H1 (cell line): Measurements from ENCODE around the gene DENND1A. TPM values are rescaled to one million over a fixed set of nuclear protein-coding genes. Genes with fewer than 3 reads are reported as not detected.

Source experiments
- CTCF ChIA-PET: fragments of 300-600 bp; sonication (Branson Sonifier 250); formaldehyde crosslinking; loops from one replicate; lab custom pipeline; 2021; ENCODE audit not compliant: partially characterized antibody; lab: Charles Lee
- POLR2A ChIA-PET: fragments of 300-600 bp; sonication (Branson Sonifier 250); formaldehyde crosslinking; loops from one replicate; lab custom pipeline; 2021; ENCODE audit warnings: inconsistent platforms; ENCODE audit not compliant: partially characterized antibody; lab: Charles Lee
- DNase-seq, 2 experiments: peaks; one replicate each; pipeline versions ENCODE4 v3.0.0 to v3.0.0-alpha.2; 2010 to 2022; ENCODE audit warnings: low spot score in 2 of 2, low read depth in 1 of 2, mixed read lengths in 1 of 2
- FAIRE-seq: peaks from 2 replicates; lab custom pipeline; 2011; peaks lifted over from hg19 to GRCh38; lab: Jason Lieb, UNC
- H2AFZ ChIP-seq: 2 replicates; pipeline ENCODE4 v1.8.1; 2012; ENCODE audit warnings: low read length, inconsistent platforms
- H2AK5ac ChIP-seq: 2 replicates; pipeline ENCODE4 v1.6.1; 2013; ENCODE audit warnings: low read depth, low read length
- H2BK120ac ChIP-seq: replicated peaks from 2 replicates; pipeline ENCODE3; 2013; ENCODE audit warnings: low read depth, low read length, inconsistent platforms
- H2BK12ac ChIP-seq: 2 replicates; pipeline ENCODE4 v1.6.1; 2013; ENCODE audit warnings: low read depth, low read length
- H2BK15ac ChIP-seq: 2 replicates; pipeline ENCODE4 v1.6.1; 2013; ENCODE audit warnings: low read length
- H2BK20ac ChIP-seq: 2 replicates; pipeline ENCODE4 v1.6.1; 2013; ENCODE audit warnings: low read length
- H2BK5ac ChIP-seq: 2 replicates; pipeline ENCODE4 v1.6.1; 2013; ENCODE audit warnings: low read depth, low read length
- H3K14ac ChIP-seq: 2 replicates; pipeline ENCODE4 v1.6.1; 2013; ENCODE audit warnings: inconsistent platforms; ENCODE audit not compliant: insufficient read length
- H3K18ac ChIP-seq: 2 replicates; pipeline ENCODE4 v1.6.1; 2013; ENCODE audit warnings: low read length; ENCODE audit errors: extremely low read depth
- H3K23ac ChIP-seq: 2 replicates; pipeline ENCODE4 v1.6.1; 2013; ENCODE audit warnings: inconsistent platforms; ENCODE audit not compliant: insufficient read length
- H3K23me2 ChIP-seq: 2 replicates; pipeline ENCODE4 v1.6.1; 2013; ENCODE audit warnings: low read depth, low read length
- H3K27ac ChIP-seq: 2 replicates; pipeline ENCODE4 v1.6.1; 2011; ENCODE audit warnings: low read depth, low read length, inconsistent platforms
- H3K27me3 ChIP-seq, 4 experiments: replicated peaks in 1 of 4; 1 replicate in 1 of 4; 2 replicates in 3 of 4; pipeline versions ENCODE4 v1.6.1 to v1.8.1; 2011 to 2013; ENCODE audit warnings: low read length in 3 of 4, mild to moderate bottlenecking in 3 of 4, inconsistent platforms in 2 of 4, mixed read lengths in 2 of 4, moderate library complexity in 1 of 4; ENCODE audit not compliant: control insufficient read depth in 3 of 4, insufficient read depth in 3 of 4; ENCODE audit errors: extremely low read depth in 1 of 4
- H3K36me3 ChIP-seq, 4 experiments: 2 replicates each; pipeline versions ENCODE4 v1.6.1 to v1.8.1; 2011 to 2013; ENCODE audit warnings: mild to moderate bottlenecking in 4 of 4, low read length in 3 of 4, moderate library complexity in 2 of 4, control low read depth in 1 of 4, inconsistent platforms in 1 of 4; ENCODE audit not compliant: insufficient read depth in 4 of 4, control insufficient read depth in 2 of 4
- H3K4ac ChIP-seq: replicated peaks from 2 replicates; pipeline ENCODE3; 2013; ENCODE audit warnings: low read length, low read depth, mixed read lengths, inconsistent platforms; ENCODE audit not compliant: insufficient read length
- H3K4me1 ChIP-seq, 4 experiments: replicated peaks in 1 of 4; 1 replicate in 1 of 4; 2 replicates in 3 of 4; pipeline versions ENCODE4 v1.6.1 to v1.8.1; 2011 to 2013; ENCODE audit warnings: low read length in 3 of 4, inconsistent platforms in 2 of 4, mixed read lengths in 1 of 4; ENCODE audit not compliant: insufficient read depth in 4 of 4, control insufficient read depth in 3 of 4
- H3K4me2 ChIP-seq, 2 experiments: 2 replicates each; pipeline versions ENCODE4 v1.6.1 to v1.8.1; 2011 to 2013; ENCODE audit warnings: low read depth in 2 of 2, low read length in 2 of 2, control low read depth in 1 of 2, inconsistent platforms in 1 of 2, mild to moderate bottlenecking in 1 of 2; ENCODE audit not compliant: insufficient read depth in 1 of 2
- H3K4me3 ChIP-seq, 4 experiments: fragments of 200-600, 300-600 bp in 1 of 4; sonication (generic), shearing (Covaris generic), sonication (Bioruptor Twin) in 1 of 4; 2 replicates each; pipeline versions ENCODE4 v1.5.1 to v1.8.1; 2011 to 2016; ENCODE audit warnings: low read length in 4 of 4, low read depth in 3 of 4, control low read depth in 2 of 4, inconsistent platforms in 2 of 4, mild to moderate bottlenecking in 2 of 4, mixed read lengths in 1 of 4, moderate library complexity in 1 of 4; ENCODE audit not compliant: insufficient read depth in 2 of 4; ENCODE audit errors: extremely low read depth in 1 of 4
- H3K56ac ChIP-seq: replicated peaks from 2 replicates; pipeline ENCODE3; 2013; ENCODE audit warnings: low read depth, mild to moderate bottlenecking, mixed read lengths, low read length, inconsistent platforms; ENCODE audit not compliant: insufficient read length
- H3K79me1 ChIP-seq: 2 replicates; pipeline ENCODE4 v1.6.1; 2013; ENCODE audit warnings: low read depth, low read length, control low read depth
- H3K79me2 ChIP-seq, 2 experiments: 2 replicates each; pipeline versions ENCODE4 v1.6.1 to v1.8.1; 2012 to 2013; ENCODE audit warnings: low read length in 2 of 2, mild to moderate bottlenecking in 2 of 2, inconsistent platforms in 1 of 2; ENCODE audit not compliant: insufficient read depth in 2 of 2, control insufficient read depth in 1 of 2
- H3K9ac ChIP-seq, 4 experiments: replicated peaks in 1 of 4; 1 replicate in 1 of 4; 2 replicates in 3 of 4; pipeline versions ENCODE4 v1.6.1 to v1.8.1; 2011 to 2013; ENCODE audit warnings: low read depth in 3 of 4, low read length in 3 of 4, control low read depth in 2 of 4, mild to moderate bottlenecking in 2 of 4, moderate library complexity in 2 of 4, inconsistent platforms in 1 of 4; ENCODE audit errors: extremely low read depth in 1 of 4
- H3K9me3 ChIP-seq, 2 experiments: 2 replicates each; pipeline versions ENCODE4 v1.6.1 to v1.8.1; 2012 to 2013; ENCODE audit warnings: mild to moderate bottlenecking in 2 of 2, moderate library complexity in 2 of 2, control low read depth in 1 of 2, inconsistent platforms in 1 of 2, low read depth in 1 of 2, low read length in 1 of 2, mixed read lengths in 1 of 2; ENCODE audit not compliant: insufficient read depth in 2 of 2
- H4K20me1 ChIP-seq, 2 experiments: replicated peaks in 1 of 2; 2 replicates each; pipeline versions ENCODE3 to v1.8.1; 2011 to 2013; ENCODE audit warnings: inconsistent platforms in 2 of 2, low read length in 2 of 2, mild to moderate bottlenecking in 1 of 2; ENCODE audit not compliant: insufficient read depth in 2 of 2, control insufficient read depth in 1 of 2
- H4K5ac ChIP-seq: 2 replicates; pipeline ENCODE4 v1.6.1; 2013; ENCODE audit warnings: low read length, low read depth, mixed read lengths, inconsistent platforms; ENCODE audit not compliant: insufficient read length
- H4K8ac ChIP-seq: 2 replicates; pipeline ENCODE4 v1.8.0; 2013; ENCODE audit warnings: mild to moderate bottlenecking, moderate library complexity, low read length, inconsistent platforms; ENCODE audit not compliant: insufficient read depth; ENCODE audit errors: extremely low read depth
- H4K91ac ChIP-seq: replicated peaks from 2 replicates; pipeline ENCODE3; 2013; ENCODE audit warnings: low read length, mixed read lengths, inconsistent platforms; ENCODE audit not compliant: insufficient read length
- CBX5 ChIP-seq: fragments of 300-800, 300-1000 bp; sonication (generic); IDR thresholded peaks from 2 replicates; pipeline ENCODE4 v1.7.1; 2016; ENCODE audit warnings: antibody characterized with exemption, low read length, low read depth
- EGR1 ChIP-seq: IDR thresholded peaks from 2 replicates; pipeline ENCODE4 v1.6.1; 2011; ENCODE audit warnings: low read depth, low read length, borderline replicate concordance
- EP300 ChIP-seq, 2 experiments: IDR thresholded peaks; 1 replicate in 1 of 2; 2 replicates in 1 of 2; pipeline ENCODE4 v1.6.1; 2011 to 2012; ENCODE audit warnings: low read depth in 2 of 2, low read length in 2 of 2, mild to moderate bottlenecking in 2 of 2, borderline replicate concordance in 1 of 2, inconsistent platforms in 1 of 2, moderate library complexity in 1 of 2
- JUN ChIP-seq: IDR thresholded peaks from 2 replicates; pipeline ENCODE4 v1.6.1; 2011; ENCODE audit warnings: low read depth, mild to moderate bottlenecking, improper control_type of control experiment, low read length
- POLR2A ChIP-seq, 2 experiments: IDR thresholded peaks; 1 replicate in 1 of 2; 2 replicates in 1 of 2; pipeline ENCODE4 v1.6.1; 2011; ENCODE audit warnings: low read depth in 2 of 2, low read length in 2 of 2, mild to moderate bottlenecking in 2 of 2; ENCODE audit errors: control extremely low read depth in 1 of 2
- SP1 ChIP-seq: IDR thresholded peaks from 2 replicates; pipeline ENCODE4 v1.6.1; 2011; ENCODE audit warnings: low read depth, low read length
- WGBS, 2 experiments: shearing (Covaris generic) in 1 of 2; methylation state at CpG; one replicate each; pipeline versions ENCODE4 v1.1.6 to v1.1.7; 2013 to 2015; ENCODE audit warnings: low lambda C conversion rate in 2 of 2, mixed read lengths in 2 of 2, inconsistent platforms in 1 of 2, low coverage in 1 of 2, missing lambda C conversion rate in 1 of 2; ENCODE audit not compliant: insufficient replicate concordance in 2 of 2, insufficient coverage in 1 of 2, insufficient read length in 1 of 2; ENCODE audit errors: extremely low coverage in 1 of 2, missing lambda C conversion rate in 1 of 2; 5-methylcytosine and 5-hydroxymethylcytosine counted together
- polyA plus RNA-seq, 7 experiments: library from polyadenylated mRNA; depleted of rRNA in 3 of 7; stranded (reverse) in 5 of 7; unstranded in 2 of 7; fragments of >200 nt in 5 of 7; fragments of 200-250 nt in 2 of 7; gene quantifications; 1 replicate in 5 of 7; 2 replicates in 1 of 7; 4 replicates in 1 of 7; pipeline versions ENCODE4 v1.2.1 to v1.2.3, GENCODE V29; 2011 to 2013; ENCODE audit warnings: missing spikeins in 2 of 7, mixed read lengths in 2 of 7
- total RNA-seq: library from RNA; stranded (reverse); fragmentation: NEBNext Ultra II Directional; extraction: Animal tissue kit (Norgen Biotek cat#: 25700); gene quantifications from 2 replicates; pipeline ENCODE4 v1.2.1, GENCODE V29; 2021
- TF ChIP-seq, protein P1 (sequence below): IDR thresholded peaks from 2 replicates; pipeline ENCODE4 v1.6.1; 2012; ENCODE audit warnings: low read length, inconsistent platforms
- TF ChIP-seq, protein P2 (sequence below), 3 experiments: IDR thresholded peaks; 1 replicate in 2 of 3; 2 replicates in 1 of 3; pipeline versions ENCODE4 v1.5.1 to v1.6.1; 2011; ENCODE audit warnings: low read length in 3 of 3, mild to moderate bottlenecking in 3 of 3, inconsistent platforms in 2 of 3, low read depth in 1 of 3, moderate library complexity in 1 of 3; ENCODE audit not compliant: insufficient read depth in 1 of 3; ENCODE audit errors: control extremely low read depth in 1 of 3

Gene DENND1A
- total and polyA plus RNA-seq, 2 of the 8 experiments (the other 6 are each of a cell fraction or from before 2014, with no cell fraction given), result 24.1 to 26.4 TPM

DNA sequence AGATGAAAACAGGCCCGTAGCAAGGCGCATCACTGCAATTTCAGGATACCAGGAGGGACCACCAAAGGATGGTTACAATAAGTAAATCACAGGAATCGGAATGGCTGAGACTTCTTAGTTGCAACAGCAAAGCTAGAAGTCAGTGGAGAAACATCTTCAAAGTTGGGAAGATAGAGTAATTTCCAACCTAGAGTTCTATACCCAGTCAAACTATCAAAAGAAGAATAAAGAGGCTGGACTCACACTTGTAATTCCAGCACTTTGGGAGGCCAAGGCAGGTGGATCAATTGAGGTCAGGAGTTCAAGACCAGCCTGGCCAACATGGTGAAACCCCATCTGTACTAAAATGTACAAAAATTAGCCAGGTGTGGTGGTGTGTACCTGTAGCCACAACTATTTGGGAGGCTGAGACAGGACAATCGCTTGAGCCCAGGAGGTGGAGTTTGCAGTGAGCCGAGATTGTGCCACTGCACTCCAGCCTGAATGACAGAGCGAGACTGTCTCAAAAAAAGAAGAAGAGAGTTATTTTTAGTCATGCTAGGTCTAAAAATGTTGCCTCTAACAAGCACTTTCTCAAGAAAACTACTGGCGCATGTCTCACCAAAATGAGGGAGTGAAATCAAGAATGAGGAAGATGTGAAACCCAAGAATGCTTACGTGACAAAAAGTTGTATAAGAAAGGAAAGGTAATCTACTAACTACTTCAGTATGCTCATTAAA lies 267.7 kb downstream of the DENND1A start:
- no peak overlapping the region for H2BK12ac ChIP-seq
- peaks cover 0 to 5% of the 10 kb centered on the region in 2 experiments; a peak in 1 of 4 replicates for H3K9me3 ChIP-seq
- H3K14ac ChIP-seq, result no peak overlapping the region
- no peak overlapping the region for H2BK15ac ChIP-seq
- H2AFZ ChIP-seq, result no peak overlapping the region
- H4K91ac ChIP-seq, result no peak overlapping the region
- H3K27ac ChIP-seq, result no peak overlapping the region
- no peak overlapping the region for H3K18ac ChIP-seq
- no peaks in the 10 kb centered on the region for H4K20me1 ChIP-seq
- H4K8ac ChIP-seq, result no peak overlapping the region
- H3K23ac ChIP-seq, result no peak overlapping the region
- H3K36me3 ChIP-seq, result peaks cover 0 to 12% (median 0%) of the 10 kb centered on the region in 4 experiments; a peak in 1 of 8 replicates
- H2AK5ac ChIP-seq, result no peak overlapping the region
- H3K4me3 ChIP-seq, result no peak overlapping the region
- no peak for FAIRE-seq
- WGBS, 2 experiments, result 91% methylated on average over 8 of the region's 8 CpGs; no CpG with 5 or more reads in 1 of the 2 experiments
- DNase-seq, result no peak
- H3K4ac ChIP-seq, result no peak overlapping the region
- TF ChIP-seq, protein P1, sequence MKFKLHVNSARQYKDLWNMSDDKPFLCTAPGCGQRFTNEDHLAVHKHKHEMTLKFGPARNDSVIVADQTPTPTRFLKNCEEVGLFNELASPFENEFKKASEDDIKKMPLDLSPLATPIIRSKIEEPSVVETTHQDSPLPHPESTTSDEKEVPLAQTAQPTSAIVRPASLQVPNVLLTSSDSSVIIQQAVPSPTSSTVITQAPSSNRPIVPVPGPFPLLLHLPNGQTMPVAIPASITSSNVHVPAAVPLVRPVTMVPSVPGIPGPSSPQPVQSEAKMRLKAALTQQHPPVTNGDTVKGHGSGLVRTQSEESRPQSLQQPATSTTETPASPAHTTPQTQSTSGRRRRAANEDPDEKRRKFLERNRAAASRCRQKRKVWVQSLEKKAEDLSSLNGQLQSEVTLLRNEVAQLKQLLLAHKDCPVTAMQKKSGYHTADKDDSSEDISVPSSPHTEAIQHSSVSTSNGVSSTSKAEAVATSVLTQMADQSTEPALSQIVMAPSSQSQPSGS, result no peak
- no peak for TF ChIP-seq POLR2A (IDR thresholded peaks at IDR 0.05; ENCODE audit: control extremely low read depth in 1 of 2, low read depth in 2 of 2, low read length in 2 of 2)
- TF ChIP-seq EGR1, result no peak
- no peak for TF ChIP-seq EP300 (IDR thresholded peaks at IDR 0.05; ENCODE audit: borderline replicate concordance in 1 of 2, low read depth in 2 of 2, low read length in 2 of 2)
- TF ChIP-seq, protein P2, sequence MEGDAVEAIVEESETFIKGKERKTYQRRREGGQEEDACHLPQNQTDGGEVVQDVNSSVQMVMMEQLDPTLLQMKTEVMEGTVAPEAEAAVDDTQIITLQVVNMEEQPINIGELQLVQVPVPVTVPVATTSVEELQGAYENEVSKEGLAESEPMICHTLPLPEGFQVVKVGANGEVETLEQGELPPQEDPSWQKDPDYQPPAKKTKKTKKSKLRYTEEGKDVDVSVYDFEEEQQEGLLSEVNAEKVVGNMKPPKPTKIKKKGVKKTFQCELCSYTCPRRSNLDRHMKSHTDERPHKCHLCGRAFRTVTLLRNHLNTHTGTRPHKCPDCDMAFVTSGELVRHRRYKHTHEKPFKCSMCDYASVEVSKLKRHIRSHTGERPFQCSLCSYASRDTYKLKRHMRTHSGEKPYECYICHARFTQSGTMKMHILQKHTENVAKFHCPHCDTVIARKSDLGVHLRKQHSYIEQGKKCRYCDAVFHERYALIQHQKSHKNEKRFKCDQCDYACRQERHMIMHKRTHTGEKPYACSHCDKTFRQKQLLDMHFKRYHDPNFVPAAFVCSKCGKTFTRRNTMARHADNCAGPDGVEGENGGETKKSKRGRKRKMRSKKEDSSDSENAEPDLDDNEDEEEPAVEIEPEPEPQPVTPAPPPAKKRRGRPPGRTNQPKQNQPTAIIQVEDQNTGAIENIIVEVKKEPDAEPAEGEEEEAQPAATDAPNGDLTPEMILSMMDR (IDR thresholded peaks at IDR 0.05; ENCODE audit: control extremely low read depth in 1 of 3, insufficient read depth in 1 of 3, low read depth in 1 of 3, low read length in 3 of 3), result no peak
- TF ChIP-seq CBX5, result no peak
- no peak for TF ChIP-seq SP1
- no peak for TF ChIP-seq JUN
- no peak overlapping the region for H3K4me2 ChIP-seq
- ChIA-PET POLR2A (no interaction called here), CTCF (no interaction called here)
- H3K9ac ChIP-seq, result no peak overlapping the region
- H2BK20ac ChIP-seq, result no peak overlapping the region
- peaks cover 0 to 5% (median 0%) of the 10 kb centered on the region in 4 experiments; a peak in 1 of 7 replicates for H3K4me1 ChIP-seq
- H3K56ac ChIP-seq, result no peak overlapping the region
- no peak overlapping the region for H2BK5ac ChIP-seq
- no peaks in the 10 kb centered on the region for H3K79me2 ChIP-seq
- no peaks in the 10 kb centered on the region for H3K79me1 ChIP-seq
- H2BK120ac ChIP-seq, result no peak overlapping the region
- H3K27me3 ChIP-seq, result no peaks in the 10 kb centered on the region
- no peak overlapping the region for H4K5ac ChIP-seq
- no peaks in the 10 kb centered on the region for H3K23me2 ChIP-seq
